ENCODE results near the gene TNPO1.
"Not testable (repeated sequence)": the region's sequence is repeated elsewhere in the genome, so short reads cannot be mapped to it uniquely, and the experiment has no call there.

TNPO1 gene

GRCh38 chr5:72854419-72854818, 38.0 kb downstream of the TNPO1 start:
- no peak for DNase-seq (ENCODE audit: low read depth, low spot score)

GRCh38 chr5:72855821-72856220, 39.4 kb downstream of the TNPO1 start:
- DNase-seq (ENCODE audit: low read depth, low spot score), result no peak

DNA sequence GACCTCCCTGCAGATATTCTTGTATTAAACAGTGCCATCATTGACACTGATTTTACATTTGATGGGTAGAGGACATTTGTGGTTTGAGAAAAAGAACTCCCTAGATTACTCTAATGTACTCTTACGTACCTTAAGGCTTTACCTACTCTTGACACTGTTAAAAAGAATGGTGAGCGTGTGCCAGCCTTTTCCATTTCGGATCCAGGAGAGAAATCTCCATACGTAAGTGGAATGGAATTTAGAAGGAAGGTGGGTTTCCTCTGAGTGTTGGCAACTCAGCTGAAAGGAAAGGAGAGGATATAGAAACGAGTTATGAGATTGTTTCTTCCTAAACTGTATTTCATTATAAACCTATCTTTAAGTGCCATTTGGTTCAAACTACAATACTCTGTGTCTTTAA, 40.9 kb downstream of the TNPO1 start:
- DNase-seq (ENCODE audit: low read depth, low spot score), result no peak

DNA sequence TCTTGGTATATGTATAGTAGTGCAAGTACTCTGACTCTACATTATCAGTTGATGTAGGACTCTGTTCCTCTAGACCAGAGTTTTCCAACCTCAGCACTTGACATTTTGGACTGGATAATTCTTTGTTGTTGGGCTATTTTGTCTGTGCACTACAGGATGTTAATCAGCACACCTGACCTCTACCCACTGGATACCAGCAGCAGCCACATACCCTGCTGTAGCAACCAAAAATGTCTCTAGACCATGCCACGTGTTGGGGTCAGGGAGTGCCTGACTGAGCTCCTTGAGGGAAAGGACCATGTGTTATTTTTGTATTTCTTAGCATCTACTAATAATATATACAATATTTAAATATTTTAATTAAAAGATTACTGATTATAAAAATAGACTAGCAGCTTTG, 42.7 kb downstream of the TNPO1 start:
- DNase-seq (ENCODE audit: low read depth, low spot score), result no peak

DNA sequence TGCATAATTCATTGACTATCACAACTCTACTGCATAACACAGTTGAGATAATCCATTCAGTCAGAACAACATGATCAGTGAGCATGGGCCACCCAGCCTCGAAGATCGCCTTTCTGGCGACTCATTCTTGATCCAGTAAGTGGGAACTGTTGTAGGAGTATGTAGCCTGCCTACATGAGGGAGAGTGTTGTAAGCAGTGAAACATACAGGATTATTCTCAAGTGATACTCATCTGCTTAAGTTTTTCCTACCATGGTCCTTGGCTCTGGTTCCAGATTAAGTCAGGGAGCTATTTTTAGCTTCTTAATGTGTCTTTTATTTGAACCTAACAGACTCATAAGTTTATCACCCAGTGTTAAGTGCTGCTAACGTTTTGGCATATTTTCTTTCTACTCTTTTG, 44.0 kb downstream of the TNPO1 start:
- no peak for DNase-seq (ENCODE audit: low read depth, low spot score)

DNA sequence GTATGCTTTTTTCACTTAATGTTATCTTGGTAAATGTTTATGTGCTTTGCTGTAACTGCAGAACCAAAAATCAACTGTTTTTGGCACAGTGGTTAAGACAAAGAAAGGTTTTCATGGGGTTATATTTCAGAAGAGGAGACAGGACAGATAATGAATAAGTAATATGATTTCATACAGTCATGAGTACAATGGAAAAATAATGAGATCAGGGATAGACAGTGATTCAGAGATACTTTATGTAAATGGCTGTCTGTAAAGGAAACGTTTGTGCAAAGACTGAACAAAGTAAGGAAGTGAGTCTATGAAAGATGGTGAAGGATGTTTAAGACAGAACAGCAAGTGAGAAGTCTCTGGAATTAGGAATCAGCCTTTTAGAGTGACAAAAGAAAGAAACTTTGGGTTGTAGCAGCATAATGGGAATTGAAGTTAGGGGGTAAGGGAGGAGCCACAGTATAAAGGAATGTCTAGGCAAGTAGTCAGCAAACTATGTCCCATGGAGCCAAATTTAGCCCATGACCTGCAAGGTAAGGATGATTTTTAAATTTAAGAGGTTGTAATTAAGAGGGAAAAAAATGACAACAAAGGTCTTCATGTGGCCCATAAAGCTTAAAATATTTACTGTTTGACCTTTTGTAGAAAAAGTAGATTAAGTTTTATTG, 55.0 kb downstream of the TNPO1 start:
- no peak for DNase-seq (ENCODE audit: low read depth, low spot score)

GRCh38 chr5:72878854-72879253, 62.4 kb downstream of the TNPO1 start:
- DNase-seq (ENCODE audit: low read depth, low spot score), result peak; percentile 69

DNA sequence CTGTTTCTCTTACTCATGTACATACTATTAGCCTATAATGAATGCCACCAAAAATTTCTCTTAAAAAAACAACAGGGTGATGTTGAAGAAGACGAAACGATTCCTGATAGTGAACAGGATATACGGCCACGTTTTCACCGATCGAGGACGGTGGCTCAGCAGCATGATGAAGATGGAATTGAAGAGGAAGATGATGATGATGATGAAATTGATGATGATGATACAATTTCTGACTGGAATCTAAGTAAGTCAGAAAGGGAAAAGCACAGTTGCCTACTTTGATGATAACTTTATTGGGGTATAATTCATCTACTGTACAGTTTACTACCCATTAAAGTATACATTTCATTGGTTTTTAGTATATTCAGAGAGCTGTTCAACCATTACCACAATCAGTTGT, 66.5 kb downstream of the TNPO1 start:
- no peak for DNase-seq (ENCODE audit: low read depth, low spot score)

DNA sequence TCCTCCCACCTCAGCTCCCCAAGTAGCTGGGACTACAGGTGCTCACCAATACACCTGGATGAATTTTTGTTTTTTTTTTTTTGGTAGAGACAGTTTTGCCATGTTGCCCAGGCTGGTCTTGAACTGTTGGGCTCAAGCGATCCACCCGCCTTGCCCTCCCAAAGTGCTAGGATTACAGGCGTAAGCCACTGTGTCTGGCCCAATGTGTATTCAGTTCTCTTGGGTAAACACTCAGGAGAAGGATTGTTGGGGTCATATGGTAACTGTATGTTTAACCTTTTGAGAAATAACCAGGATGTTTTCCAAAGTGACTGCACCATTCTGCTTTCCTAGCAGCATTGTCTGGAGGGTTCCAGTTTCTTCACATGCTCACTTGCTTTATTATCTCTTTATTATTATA, 67.4 kb downstream of the TNPO1 start:
- no peak for DNase-seq (ENCODE audit: low read depth, low spot score)

DNA sequence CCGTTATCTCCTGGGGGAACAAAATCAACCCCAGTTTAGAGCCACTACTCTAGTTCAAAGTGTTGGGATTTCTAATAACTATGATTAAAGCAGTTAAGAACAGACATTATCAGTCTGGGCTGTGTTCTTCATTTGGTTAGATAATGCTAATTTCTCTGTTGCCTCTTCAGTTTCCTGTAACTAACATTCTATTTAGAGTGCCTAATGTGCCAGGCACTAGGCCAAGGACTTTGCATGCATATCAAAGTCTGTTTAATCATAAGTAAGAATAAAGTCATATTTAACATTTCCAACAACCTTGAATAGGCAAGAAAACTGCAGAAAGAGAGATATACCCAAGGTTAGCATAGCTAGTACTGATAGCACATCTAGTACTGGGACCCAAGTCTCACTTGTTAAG, 68.4 kb downstream of the TNPO1 start:
- DNase-seq (ENCODE audit: low read depth, low spot score), result no peak

DNA sequence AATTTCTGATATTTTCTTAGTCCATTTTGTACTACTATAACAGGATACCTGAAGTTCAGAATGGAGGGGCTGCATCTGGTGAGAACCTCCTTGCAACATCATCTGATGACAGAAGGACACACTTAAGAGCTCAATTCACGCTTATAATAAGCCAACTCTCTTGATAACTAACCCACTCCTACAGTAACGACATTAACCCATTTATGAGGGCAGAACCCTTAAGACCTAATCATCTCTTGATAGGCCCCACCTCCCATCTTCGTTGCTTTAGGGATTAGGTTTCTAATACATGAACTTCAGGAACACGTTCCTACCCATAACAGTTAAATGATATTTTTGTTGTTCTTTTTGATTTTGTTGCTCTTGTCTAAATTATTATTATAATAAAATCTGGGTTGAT, 69.4 kb downstream of the TNPO1 start:
- no peak for DNase-seq (ENCODE audit: low read depth, low spot score)

DNA sequence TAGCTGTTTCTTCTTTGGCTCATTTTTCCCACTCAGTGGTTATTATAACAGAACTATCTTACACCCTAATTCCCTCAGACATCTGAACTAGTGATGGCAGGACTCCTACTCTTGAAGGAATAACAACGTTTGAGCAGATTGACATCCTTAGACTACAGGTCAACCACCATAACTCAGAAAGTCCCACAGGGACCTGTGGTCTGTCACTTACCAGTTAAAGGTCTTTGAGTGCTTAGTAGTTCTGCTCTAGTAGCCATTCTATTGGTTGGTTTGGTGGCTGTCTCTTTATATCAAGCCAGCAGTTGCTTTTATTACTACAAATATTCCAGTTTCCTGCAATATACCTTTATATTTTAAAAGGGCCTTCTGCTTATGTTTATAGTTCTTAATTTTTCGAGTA, 72.1 kb downstream of the TNPO1 start:
- DNase-seq (ENCODE audit: low read depth, low spot score), result no peak

DNA sequence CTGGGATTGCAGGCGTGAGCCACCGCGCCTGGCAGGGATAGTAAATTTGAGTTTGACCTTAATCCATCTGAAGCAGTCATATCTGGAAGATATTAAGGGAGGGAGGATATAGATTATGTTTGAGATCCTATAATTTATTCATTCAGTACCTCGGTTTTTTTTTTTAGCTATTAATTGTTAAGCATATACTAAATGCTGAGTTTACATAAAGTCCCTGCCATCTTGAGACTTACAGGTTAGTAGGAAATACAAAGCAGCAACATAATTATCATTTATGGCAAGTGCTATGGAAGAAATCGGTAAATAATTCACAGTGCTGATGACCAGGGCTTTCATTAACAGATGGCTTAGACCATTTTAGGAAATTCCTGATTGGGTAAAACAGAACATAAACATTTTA, 72.9 kb downstream of the TNPO1 start:
- DNase-seq (ENCODE audit: low read depth, low spot score), result no peak

DNA sequence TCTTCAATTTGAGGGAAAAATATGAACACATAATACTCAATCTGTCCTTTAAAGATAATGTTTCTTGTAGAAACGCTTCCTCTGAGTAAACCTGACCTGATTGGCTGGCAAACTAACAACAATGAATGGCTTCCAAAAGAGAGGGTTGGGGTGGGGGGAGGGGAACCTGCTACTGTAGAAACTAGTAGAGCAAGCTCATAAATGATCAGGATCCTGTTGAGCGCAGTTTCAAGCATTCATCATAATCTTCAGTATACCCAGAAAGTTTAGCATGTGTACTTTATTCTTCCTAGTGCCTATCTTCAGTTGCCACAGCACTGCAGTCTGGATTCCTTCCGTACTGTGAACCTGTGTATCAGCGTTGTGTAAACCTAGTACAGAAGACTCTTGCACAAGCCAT, 76.4 kb downstream of the TNPO1 start:
- DNase-seq (ENCODE audit: low read depth, low spot score), result no peak

DNA sequence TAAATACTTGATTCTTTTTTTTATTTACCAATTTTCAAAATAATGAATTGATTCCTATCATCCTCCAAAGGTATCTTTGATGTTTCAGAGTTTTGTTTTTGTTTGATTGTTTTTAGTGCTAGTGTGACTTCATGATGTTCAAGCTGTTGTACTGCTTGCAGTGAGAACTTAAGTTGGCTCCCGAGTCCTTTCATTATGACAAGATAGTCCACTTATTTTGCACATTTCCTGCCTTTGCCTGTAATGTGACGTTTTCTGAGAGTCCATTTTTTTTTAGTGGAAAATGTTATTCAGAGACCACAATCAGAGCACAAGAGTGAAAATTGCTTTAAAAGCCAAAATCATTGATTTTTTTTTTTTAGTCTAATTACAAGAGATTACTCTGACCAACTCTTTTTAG, 79.3 kb downstream of the TNPO1 start:
- no peak for DNase-seq (ENCODE audit: low read depth, low spot score)

- no peak for DNase-seq (ENCODE audit: low read depth, low spot score)
Observed at GRCh38 chr5:72906806-72907205, 90.3 kb downstream of the TNPO1 start.

DNA sequence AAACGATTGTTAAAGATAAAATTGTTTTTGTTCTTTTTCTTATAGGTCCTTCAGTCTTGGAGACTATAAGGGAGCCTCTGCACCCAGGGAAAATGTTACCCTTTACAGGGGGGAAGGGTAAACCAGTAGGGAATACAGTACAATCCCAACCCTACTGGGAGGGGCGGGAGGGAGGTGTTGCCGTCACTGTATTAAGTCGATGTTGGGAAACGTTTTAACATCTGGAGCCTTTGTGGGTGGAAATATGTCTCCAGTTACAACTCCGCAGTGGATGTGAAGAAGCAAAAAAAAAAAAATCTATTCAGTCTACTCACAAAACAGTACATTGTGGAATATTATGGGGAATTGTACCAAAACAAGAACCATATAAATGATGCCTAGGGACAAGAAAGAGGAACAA, 92.2 kb downstream of the TNPO1 start:
- DNase-seq (ENCODE audit: low read depth, low spot score), result no peak

DNA sequence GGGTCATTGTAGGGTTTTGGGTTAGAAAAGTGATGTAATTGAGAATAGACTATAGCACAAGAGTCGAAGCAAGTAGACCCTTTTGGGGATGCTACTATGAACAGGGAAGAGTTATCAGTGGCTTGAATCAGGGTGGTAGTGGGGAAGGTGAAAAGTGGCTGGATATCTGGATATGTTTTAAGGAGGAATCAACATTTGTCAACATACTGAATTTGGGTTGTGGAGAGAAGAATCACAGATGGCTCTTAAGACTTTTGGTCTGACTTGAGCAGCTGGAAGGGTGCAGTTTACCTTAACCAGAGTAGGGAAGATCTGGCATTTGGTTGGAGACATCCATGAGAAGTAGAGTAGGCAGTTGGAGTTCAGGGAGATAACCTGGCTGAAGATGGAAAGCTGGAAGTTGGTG, 100.9 kb downstream of the TNPO1 start:
- DNase-seq (ENCODE audit: low read depth, low spot score), result no peak

GRCh38 chr5:72920690-72921502, 104.4 kb downstream of the TNPO1 start:
- peak; percentile 15 for DNase-seq (ENCODE audit: low read depth, low spot score)

DNA sequence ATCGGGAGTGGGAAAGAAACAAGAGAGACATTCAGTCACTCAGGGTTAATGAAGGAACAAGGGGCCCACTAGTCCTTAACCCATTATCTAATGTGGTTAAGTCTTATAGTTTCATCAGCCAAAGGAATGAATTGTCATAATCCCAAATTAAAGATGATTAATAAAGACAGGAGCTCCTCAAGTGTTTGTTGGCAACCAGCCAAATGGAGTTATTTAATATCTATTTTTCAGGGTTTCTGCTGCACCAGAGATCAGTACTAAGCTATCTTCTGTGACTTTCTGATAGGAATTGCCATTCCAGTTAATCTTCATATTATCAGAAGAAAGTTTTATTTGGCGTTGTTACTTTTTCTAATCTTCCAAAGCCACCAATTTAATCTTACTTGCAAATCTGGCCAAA, 105.4 kb downstream of the TNPO1 start:
- no peak for DNase-seq (ENCODE audit: low read depth, low spot score)

DNA sequence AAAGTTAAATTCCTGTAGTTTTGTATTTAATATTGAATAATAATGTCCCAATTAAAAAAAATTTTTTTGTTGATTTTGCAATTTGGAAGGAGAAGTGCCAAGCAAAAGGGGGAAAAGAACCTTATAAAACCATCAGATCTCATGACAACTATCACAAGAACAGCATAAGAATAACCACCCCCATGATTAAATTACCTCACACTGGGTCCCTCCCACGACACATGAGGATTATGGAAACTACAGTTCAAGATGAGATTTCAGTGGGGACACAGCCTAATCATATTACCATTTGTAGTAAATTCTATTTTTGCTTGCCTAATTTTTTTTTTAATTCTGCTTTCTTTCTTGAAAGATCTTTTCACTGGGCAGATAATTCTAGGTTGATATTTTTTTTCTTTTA, 106.0 kb downstream of the TNPO1 start:
- DNase-seq (ENCODE audit: low read depth, low spot score), result no peak

GRCh38 chr5:72925336-72926010, 109.0 kb downstream of the TNPO1 start:
- no peak for DNase-seq (ENCODE audit: low read depth, low spot score)

DNA sequence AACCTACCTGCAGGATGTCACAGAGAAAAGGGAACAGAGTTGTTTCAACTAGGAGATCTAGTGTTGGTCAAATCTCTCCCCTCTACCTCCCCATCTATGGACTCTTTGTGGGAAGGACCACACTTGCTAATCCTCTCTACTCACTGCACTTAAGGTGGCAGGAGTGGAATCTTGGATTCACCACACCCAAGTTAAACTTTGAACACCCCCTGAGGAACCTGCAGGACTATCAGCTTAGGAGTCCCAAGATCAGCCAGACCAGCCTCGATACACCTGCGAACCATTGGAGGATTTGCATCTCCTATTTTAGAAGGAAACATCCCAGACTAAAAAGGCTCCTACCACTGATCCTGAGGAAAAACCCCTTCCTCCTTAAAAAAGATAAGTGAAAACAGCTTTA, 116.2 kb downstream of the TNPO1 start:
- not testable (repeated sequence) for DNase-seq (ENCODE audit: low read depth, low spot score)

All from smooth muscle cell of the brain vasculature (primary cell).